Astrocyte of the spinal cord (primary cell): Measurements from ENCODE around the gene MDP1.
"Not testable (repeated sequence)": the region's sequence is repeated elsewhere in the genome, so short reads cannot be mapped to it uniquely, and the experiment has no call there.

Experiments used
- DNase-seq: peaks from one replicate; pipeline ENCODE4 v3.0.0; 2011; ENCODE audit warnings: low read depth, low spot score
- H3K4me3 ChIP-seq: 2 replicates; pipeline ENCODE4 v1.5.1; 2011; ENCODE audit warnings: low read depth, mild to moderate bottlenecking, low read length, moderate library complexity
- CTCF ChIP-seq: IDR thresholded peaks from 2 replicates; pipeline ENCODE4 v1.5.1; 2012; ENCODE audit warnings: low read depth, mild to moderate bottlenecking, low read length, inconsistent platforms
- in situ Hi-C: cut with HindIII; loops from 2 replicates; pipeline ENCODE4 v1.10.0; 2017; ENCODE audit warnings: low sequenced_read_pairs

The MDP1 gene

GRCh38 chr14:24206260-24207103, 9.4 kb downstream of the MDP1 start:
- in situ Hi-C loops = no loop called here

GRCh38 chr14:24204163-24205146, 11.4 kb downstream of the MDP1 start:
- in situ Hi-C loops = no loop called here
- no peak overlapping the region for H3K4me3 ChIP-seq
- DNase-seq = no peak
- TF ChIP-seq CTCF = no peak

More at GRCh38 chr14:24206260-24207103, 9.4 kb downstream of the MDP1 start:
- DNase-seq = no peak
- TF ChIP-seq CTCF = no peak
- H3K4me3 ChIP-seq = no peak overlapping the region

- H3K4me3 ChIP-seq, in situ Hi-C loops, DNase-seq: not testable (repeated sequence)
Observed at GRCh38 chr14:24203249-24203886, 12.5 kb downstream of the MDP1 start.

- in situ Hi-C loops, DNase-seq, H3K4me3 ChIP-seq: not testable (repeated sequence)
Observed at GRCh38 chr14:24202538-24202937, 13.3 kb downstream of the MDP1 start.

- DNase-seq = no peak
- H3K4me3 ChIP-seq = no peak overlapping the region
- TF ChIP-seq CTCF = no peak
- in situ Hi-C loops = no loop called here
Observed at GRCh38 chr14:24198814-24199524, 16.9 kb downstream of the MDP1 start.

GRCh38 chr14:24197056-24197450, 18.8 kb downstream of the MDP1 start:
- H3K4me3 ChIP-seq = no peak overlapping the region
- TF ChIP-seq CTCF = no peak
- in situ Hi-C loops = no loop called here
- no peak for DNase-seq
